GM23338 (cell line): ENCODE measurements around the gene CDH5.

ENCODE experiments used
- CREB1 ChIP-seq: fragments of 250-450 bp; sonication (Bioruptor Pico); IDR thresholded peaks from 2 replicates; pipeline ENCODE4 v1.5.0; 2020; ENCODE audit warnings: low read depth, mild to moderate bottlenecking, moderate library complexity
- CTCF ChIP-seq, 2 experiments: fragments of 200-600 bp in 1 of 2; sonication (generic) in 1 of 2; conservative IDR thresholded peaks; 2 replicates each; pipeline versions ENCODE4 v1.5.1 to v1.6.1; 2016 to 2017; ENCODE audit warnings: antibody characterized with exemption in 2 of 2, low read depth in 2 of 2, mild to moderate bottlenecking in 2 of 2, moderate library complexity in 1 of 2
- EZH2 ChIP-seq: fragments of 200-600 bp; sonication (generic); IDR thresholded peaks from one replicate; pipeline ENCODE4 v1.8.0; 2017; ENCODE audit warnings: antibody characterized with exemption, mild to moderate bottlenecking, low read depth; ENCODE audit not compliant: unreplicated experiment
- EZH2phosphoT487 ChIP-seq: fragments of 200-600 bp; sonication (generic); IDR thresholded peaks from one replicate; pipeline ENCODE4 v1.8.1; 2018; ENCODE audit warnings: antibody characterized with exemption; ENCODE audit not compliant: unreplicated experiment
- NANOG ChIP-seq: IDR thresholded peaks from 2 replicates; pipeline ENCODE4 v1.6.1; 2016; ENCODE audit warnings: antibody characterized with exemption, borderline replicate concordance
- POLR2AphosphoS5 ChIP-seq: IDR thresholded peaks from 2 replicates; pipeline ENCODE4 v1.6.1; 2016; ENCODE audit warnings: antibody characterized with exemption, low read depth
- REST ChIP-seq: IDR thresholded peaks from one replicate; pipeline ENCODE4 v1.6.1; 2018; ENCODE audit warnings: antibody characterized with exemption; ENCODE audit not compliant: unreplicated experiment

GRCh38 chr16:66366433-66367299 lies at the start of gene CDH5:
- TF ChIP-seq CTCF (conservative IDR thresholded peaks at IDR 0.05; ENCODE audit: low read depth in 2 of 2), result no peak
- no peak for TF ChIP-seq NANOG
- no peak for TF ChIP-seq REST
- no peak for TF ChIP-seq POLR2AphosphoS5
- no peak for TF ChIP-seq EZH2
- no peak for TF ChIP-seq EZH2phosphoT487
- no peak for TF ChIP-seq CREB1 (CRISPR knock-in tag)
